SJCRH30 (cell line): ENCODE results near the gene ZNF853. TPM values are rescaled to one million over a fixed set of nuclear protein-coding genes. Genes with fewer than 3 reads are reported as not detected.
"Not testable (repeated sequence)": the region's sequence is repeated elsewhere in the genome, so short reads cannot be mapped to it uniquely, and the experiment has no call there.

ENCODE experiments used
- DNase-seq, 2 experiments: peaks; one replicate each; pipeline ENCODE4 v3.0.0-alpha.2; 2015 to 2020
- H3K27ac ChIP-seq: fragments of 250-450 bp; sonication (Bioruptor Pico); 2 replicates; pipeline ENCODE4 v1.5.1; 2020; ENCODE audit warnings: mild to moderate bottlenecking, moderate library complexity
- H3K27me3 ChIP-seq: fragments of 250-450 bp; sonication (Bioruptor Pico); 2 replicates; pipeline ENCODE4 v1.5.1; 2020; ENCODE audit warnings: mild to moderate bottlenecking, moderate library complexity
- H3K36me3 ChIP-seq: fragments of 250-450 bp; sonication (Bioruptor Pico); 2 replicates; pipeline ENCODE4 v1.5.1; 2020; ENCODE audit warnings: mild to moderate bottlenecking, moderate library complexity
- H3K4me1 ChIP-seq: fragments of 250-450 bp; sonication (Bioruptor Pico); 2 replicates; pipeline ENCODE4 v1.5.1; 2020; ENCODE audit warnings: mild to moderate bottlenecking, moderate library complexity
- H3K4me3 ChIP-seq: fragments of 250-450 bp; sonication (Bioruptor Pico); 2 replicates; pipeline ENCODE4 v1.5.1; 2020; ENCODE audit warnings: mild to moderate bottlenecking, moderate library complexity
- H3K9me3 ChIP-seq: fragments of 250-450 bp; sonication (Bioruptor Pico); replicated peaks from 2 replicates; pipeline ENCODE4 v1.5.1; 2020; ENCODE audit warnings: mild to moderate bottlenecking, moderate library complexity
- total RNA-seq: library from RNA; depleted of rRNA; stranded (reverse); fragments of >200 nt; shearing (Covaris generic); gene quantifications from 2 replicates; pipeline ENCODE4 v1.2.3, GENCODE V29; 2014; rRNA removed

Gene ZNF853
- total RNA-seq, 1 experiment from 2014 or later = 10.6 TPM

DNA sequence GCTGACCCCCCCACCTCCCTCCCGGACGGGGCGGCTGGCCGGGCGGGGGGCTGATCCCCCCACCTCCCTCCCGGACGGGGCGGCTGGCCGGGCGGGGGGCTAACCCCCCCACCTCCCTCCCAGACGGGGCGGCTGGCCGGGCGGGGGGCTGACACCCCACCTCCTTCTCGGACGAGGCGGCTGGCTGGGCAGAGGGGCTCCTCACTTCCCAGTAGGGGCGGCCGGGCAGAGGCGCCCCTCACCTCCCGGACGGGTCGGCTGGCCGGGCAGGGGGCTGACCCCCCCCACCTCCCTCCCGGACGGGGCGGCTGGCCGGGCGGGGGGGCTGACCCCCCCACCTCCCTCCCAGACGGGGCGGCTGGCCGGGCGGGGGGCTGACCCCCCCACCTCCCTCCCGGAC is 55.4 kb downstream of the ZNF853 start:
- not testable (repeated sequence) for H3K27ac ChIP-seq, H3K4me1 ChIP-seq, H3K36me3 ChIP-seq, DNase-seq, H3K4me3 ChIP-seq, H3K27me3 ChIP-seq
- H3K9me3 ChIP-seq = peaks cover 33% of the 10 kb centered on the region

Other genes with a start within 250 kb of the ZNF853 start
- gene RAC1, start 241.1 kb upstream of the ZNF853 start, total RNA-seq = 132 and 141 TPM in 2 replicates
- gene DAGLB, start 167.7 kb upstream of the ZNF853 start, total RNA-seq = 15.5 and 16.9 TPM in 2 replicates
- 140 and 153 TPM in 2 replicates for gene KDELR2, start 131.5 kb upstream of the ZNF853 start, total RNA-seq
- 0.12 and 0.20 TPM in 2 replicates for gene GRID2IP, start 64.1 kb upstream of the ZNF853 start, total RNA-seq
- gene ZDHHC4, start 38.2 kb upstream of the ZNF853 start, total RNA-seq = 56.7 and 57.8 TPM in 2 replicates
- 16.4 and 18.8 TPM in 2 replicates for gene INTS15, start 25.6 kb upstream of the ZNF853 start, total RNA-seq
- gene ZNF316, start 21.7 kb downstream of the ZNF853 start, total RNA-seq = 16.0 and 16.2 TPM in 2 replicates
- 37.7 and 41.6 TPM in 2 replicates for gene ZNF12, start 91.3 kb downstream of the ZNF853 start, total RNA-seq
- gene RSPH10B2, start 138.5 kb downstream of the ZNF853 start, total RNA-seq = 0.10 and 0.18 TPM in 2 replicates
- 73.7 and 85.5 TPM in 2 replicates for gene CCZ1B, start 210.7 kb downstream of the ZNF853 start, total RNA-seq